GM21619 (cell line): ENCODE results near the gene PHYKPL.
"Not testable (repeated sequence)": the region's sequence is repeated elsewhere in the genome, so short reads cannot be mapped to it uniquely, and the experiment has no call there.

ENCODE experiments used
- ATAC-seq: cut with Tn5 transposase; IDR thresholded peaks from one replicate; pipeline ENCODE4 v1.9.1; 2021; ENCODE audit not compliant: unreplicated experiment

PHYKPL gene

GRCh38 chr5:178240341-178240741 lies 7.7 kb upstream of the PHYKPL start:
- no peak for ATAC-seq

- ATAC-seq = not testable (repeated sequence)
Observed at GRCh38 chr5:178239626-178240301, 7.2 kb upstream of the PHYKPL start.

DNA sequence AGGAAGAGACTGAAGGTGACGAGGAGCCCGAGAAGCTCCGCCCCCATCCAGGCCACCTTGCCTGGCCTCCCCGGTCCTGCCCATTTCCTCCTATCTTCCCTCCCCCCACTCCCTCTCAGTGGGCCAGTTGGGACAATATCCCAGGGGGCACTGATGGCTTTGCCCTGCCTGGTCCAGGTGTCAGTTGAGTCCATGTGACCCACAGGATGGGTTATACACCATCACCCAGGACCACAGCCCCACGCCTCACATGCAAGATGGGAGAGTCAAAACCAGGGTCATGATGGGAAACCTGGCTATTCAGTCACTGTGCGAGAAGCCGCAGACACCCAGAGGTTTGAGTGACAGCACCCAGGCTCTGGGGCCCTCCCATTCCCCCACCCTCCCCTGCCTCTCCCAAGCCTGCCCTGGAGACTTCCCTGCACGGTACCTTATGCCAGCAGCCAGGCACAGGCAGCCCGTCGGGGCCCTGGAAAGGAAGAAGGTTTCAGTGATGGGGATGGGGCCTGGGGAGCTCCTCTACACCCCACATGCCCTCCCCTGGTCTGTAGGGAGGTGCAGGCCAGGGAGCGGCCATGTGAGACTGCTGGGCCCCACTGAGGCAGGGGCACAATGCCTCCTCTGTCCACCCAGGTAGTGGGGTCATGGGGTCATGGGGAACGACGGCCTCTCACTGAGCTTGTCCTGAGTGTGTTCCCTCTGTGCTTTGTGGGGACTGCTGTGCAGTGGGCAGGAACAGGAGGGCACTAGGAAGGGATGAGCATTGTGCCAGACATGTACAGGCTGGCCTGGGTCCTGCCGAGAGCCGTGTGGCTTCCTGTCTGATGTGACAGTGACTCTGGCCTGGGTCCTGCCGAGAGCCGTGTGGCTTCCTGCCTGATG lies 6.3 kb upstream of the PHYKPL start:
- no peak for ATAC-seq

GRCh38 chr5:178238313-178238635 lies 5.7 kb upstream of the PHYKPL start:
- ATAC-seq = no peak

DNA sequence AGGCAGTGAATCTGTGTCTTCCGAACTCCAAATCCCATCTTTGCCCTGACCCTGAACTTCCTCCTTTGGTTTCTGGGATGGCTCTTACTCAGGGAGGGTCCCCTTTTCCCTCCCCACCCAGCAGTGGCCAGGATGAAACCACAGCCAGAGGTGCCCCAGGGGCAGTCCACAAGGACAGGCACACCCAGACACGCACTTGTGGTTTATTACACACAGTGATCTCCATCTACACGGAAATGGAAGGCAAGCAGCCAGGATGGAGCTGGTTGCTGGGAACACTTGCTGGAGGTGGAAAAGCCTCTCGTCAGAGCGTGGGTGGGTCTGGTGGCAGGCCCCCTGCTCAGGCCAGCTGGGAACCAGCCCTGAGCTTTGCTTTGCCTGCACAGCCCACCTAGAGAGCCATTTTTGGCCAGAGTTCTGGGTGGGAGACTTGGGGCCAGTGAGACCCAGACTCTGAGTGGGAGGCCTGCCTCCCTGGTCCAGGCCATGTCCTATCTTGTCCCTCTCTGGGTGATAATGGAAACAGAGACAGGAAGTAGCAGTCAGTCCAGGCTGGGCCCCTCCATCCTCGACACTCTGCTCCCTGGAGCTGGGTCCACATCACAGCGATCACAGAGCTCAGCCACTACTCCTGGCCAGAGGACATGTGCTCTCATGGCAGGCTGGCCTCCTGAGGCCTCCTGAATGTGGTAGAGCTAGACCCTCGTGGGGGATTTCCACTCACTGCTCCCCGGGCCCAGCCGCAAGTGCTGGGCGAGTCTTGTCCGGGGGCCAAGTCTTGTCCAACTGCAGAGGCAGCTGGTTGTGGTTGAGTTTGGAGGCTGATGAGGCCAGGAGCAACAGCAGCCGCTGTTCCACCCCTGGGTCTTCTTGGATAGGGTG lies 5.1 kb upstream of the PHYKPL start:
- ATAC-seq = no peak

DNA sequence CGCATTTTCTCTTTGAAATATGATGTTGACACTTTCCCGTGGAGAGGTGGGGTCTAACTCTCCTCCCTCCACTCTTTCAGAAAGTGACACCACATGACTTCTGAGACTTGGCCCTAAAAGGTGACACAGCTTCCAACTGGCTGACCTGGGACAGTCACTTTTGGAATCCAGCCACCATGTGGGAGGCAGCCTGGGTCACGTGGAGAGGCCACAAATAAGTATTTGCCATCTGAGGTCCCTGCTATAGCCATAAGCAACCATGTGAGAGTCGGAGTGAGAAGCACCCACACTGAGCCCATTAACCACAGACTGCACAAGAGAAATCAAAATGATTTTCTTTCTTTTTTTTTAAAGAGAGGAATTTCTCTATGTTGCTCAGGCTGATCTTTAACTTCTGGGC lies 4.1 kb upstream of the PHYKPL start:
- ATAC-seq = no peak

- ATAC-seq = no peak
Observed at GRCh38 chr5:178236126-178236525, 3.5 kb upstream of the PHYKPL start.

GRCh38 chr5:178235588-178235974 lies 3.0 kb upstream of the PHYKPL start:
- no peak for ATAC-seq

DNA sequence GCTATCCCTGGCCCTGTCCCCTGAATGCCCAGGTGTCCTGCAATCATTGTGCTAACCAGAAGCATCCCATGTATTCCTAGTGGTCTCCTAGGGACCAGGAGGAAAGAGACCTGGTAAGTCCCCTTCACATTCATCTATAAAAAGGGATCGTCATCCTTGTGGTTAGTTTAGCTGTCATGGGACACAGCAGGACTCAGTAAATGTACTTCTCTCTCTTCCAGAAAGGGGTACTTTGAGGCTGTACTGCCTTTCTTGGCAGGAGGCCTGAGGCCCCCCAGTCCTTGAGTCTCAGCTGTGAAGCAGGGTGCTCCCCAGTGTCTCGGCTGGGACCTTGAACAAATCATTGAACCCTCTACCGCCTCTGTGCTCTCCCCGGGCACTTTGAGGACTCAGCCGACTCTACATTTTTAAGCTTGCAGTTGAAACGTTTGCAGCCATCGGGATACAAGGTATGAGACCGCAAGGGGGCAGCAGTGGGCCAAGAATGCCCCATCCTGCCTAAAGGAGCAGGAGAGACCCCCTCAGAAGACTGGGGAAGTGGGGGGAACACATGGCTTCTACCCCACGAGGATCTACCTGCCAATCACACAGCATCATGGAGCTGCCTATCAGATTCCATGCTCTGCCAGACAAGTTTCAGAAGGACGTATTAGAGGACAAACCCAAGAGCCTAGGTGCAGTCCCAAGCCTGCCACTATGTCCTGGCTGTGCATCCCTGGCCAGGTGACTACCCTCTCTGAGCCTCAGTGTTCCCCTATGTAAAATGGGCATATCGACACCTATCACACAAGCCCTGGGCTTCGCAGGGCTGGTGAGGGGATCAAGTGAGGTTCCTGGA lies 2.4 kb upstream of the PHYKPL start:
- no peak for ATAC-seq

DNA sequence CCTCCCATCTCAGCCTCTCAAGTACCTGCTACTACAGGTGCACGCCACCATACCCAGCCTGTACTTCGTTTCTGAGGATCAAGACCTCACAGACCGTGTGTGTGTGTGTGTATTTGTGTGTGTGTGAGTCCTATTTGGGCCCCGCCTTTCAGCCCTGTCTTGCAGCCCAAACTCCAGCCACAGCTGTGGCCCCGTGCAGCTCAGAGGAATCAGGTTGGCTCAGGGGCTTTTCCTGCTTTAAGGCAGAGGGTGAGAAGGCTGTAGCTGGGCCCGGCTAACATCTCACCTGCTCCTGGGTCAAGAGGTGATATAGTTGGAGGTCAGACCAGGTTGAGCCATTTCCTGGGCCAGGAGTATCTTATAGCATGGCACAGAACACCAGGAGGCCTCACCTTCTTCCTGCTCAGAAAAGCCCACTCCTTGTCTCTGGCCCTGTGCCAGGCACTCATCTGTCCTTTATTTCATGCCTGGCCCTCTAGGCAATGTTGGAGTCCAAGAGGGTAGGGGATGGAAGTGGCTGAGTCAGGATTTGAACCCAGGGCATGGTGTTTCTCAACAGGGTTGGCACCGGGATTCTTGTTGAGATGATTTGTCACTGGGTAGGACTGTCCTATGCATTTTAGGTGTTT lies 1.6 kb upstream of the PHYKPL start:
- no peak for ATAC-seq

DNA sequence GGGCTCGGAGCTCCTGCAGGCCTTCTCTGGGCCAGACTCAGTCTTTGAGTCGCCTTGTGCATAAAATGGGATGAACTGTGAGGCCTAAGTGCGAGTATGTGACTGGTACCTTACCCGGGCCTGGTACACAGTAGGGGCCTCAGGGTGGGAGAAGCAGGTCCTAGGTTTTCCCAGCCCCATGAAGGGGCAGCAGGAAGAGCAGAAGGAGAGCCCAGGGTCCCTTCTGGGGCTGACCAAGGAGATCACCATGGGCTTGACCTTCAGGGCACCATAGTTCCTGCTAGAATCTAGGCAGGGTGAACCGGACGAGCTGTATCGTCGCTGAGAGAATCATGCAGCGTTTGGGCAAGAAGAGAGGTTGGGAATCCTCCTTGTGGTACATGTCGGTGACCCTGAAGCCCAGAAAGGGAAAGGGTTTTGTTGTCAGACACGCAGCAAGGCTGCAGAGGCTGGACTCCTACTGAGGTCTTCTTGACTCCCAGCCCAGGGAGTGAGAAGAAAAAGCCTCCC lies 373 bp upstream of the PHYKPL start:
- peak; percentile 19 for ATAC-seq

DNA sequence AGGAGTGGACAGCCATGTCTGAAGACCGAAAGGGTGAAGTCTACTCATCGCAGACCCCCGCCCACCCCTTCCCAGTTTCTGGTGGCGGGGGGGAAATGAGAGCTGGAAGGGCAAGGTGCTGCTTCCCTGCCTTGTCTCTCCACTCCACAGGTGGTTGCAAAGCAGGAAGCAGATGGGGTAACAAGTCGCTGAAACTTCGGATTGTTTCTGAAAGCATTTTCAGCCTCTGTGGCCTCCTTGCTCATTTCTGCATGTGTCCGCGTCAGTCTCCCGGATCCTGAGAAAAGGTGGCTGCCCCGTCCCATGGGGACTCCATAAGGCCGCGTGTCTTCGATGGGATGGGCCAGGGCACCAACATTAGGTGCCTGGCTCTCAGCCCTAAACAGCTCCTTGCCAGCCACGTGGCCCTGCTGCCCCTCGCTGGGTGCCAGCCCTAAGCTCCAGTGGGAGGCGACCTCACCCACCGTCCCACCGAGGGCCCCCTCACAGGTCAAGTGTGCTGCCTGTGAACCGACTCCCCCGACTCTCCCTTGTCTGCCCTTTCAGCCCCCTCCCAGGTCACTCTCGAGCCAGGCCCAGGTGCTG lies 971 bp downstream of the PHYKPL start:
- ATAC-seq = peak; percentile 9

DNA sequence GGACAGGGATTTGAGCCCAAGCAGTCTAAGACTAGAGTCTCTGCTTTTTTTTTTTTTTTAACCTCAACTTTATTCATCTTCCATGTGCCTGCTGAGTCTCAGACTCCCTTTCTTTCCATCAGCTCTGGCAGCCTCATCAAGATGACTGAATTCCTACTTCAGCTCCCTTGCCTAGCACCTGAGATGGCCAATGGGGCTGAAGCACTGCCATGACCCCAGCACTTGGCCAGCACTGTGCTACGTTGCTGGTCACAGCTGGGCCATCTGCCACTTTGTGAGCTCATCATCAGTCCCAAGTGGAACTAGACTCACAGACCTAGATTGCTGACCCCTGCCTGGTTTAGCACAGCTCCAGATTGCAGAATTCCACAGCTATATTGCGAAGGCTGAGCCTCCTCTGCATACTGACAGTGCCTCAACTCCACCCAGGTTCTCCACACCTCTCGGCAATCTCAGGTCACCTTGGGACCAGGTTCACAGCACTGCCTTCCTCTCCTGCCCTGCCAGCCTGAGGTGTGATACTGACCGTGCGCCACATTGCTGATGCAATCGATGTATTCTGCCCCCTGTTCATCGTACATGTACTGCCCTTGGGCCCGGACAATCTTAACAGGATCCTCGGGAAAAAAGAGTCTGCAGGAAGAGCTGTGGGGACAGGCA lies 1.6 kb downstream of the PHYKPL start:
- no peak for ATAC-seq

DNA sequence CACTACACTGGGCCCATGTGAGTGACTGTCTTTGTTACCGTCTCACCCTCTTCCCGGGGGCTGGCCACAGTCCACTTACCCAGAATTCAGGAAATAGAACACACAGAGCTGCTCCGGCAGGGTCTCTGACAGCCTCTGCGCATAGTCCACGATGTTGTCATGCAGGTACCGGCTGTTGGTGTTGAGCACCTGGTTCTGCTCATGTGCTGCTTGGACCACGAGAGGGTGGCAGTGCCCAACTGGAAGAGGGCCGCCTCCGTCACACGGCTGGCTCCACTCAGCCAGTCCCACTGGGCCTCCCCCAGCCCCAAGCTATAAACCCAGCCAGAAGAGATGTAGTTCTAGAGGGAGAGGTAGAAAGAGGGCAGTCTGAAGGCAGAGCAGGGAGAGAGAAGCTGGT lies 2.7 kb downstream of the PHYKPL start:
- ATAC-seq = no peak

- ATAC-seq = not testable (repeated sequence)
Observed at GRCh38 chr5:178229111-178229510, 3.5 kb downstream of the PHYKPL start.

DNA sequence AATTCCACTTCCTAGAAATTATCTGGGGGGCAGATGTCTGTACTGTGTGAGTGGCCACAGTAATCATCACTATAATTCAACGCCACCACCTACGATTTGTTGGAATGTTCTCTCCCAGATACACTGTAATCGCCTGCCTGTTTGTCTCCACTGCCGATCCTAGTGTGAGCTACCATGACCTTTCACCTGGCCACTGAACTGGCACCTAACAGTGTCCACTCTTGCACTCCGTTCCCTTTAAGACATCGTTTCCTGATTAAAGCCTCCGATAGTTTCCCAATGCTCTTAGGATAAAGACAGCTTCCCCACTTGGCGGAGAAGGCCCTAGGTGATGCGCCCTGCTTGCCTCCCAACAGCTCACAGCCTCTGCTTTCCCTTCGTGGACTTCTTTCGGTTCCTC lies 4.0 kb downstream of the PHYKPL start:
- no peak for ATAC-seq

- ATAC-seq = no peak
Observed at GRCh38 chr5:178227929-178228328, 4.7 kb downstream of the PHYKPL start.

DNA sequence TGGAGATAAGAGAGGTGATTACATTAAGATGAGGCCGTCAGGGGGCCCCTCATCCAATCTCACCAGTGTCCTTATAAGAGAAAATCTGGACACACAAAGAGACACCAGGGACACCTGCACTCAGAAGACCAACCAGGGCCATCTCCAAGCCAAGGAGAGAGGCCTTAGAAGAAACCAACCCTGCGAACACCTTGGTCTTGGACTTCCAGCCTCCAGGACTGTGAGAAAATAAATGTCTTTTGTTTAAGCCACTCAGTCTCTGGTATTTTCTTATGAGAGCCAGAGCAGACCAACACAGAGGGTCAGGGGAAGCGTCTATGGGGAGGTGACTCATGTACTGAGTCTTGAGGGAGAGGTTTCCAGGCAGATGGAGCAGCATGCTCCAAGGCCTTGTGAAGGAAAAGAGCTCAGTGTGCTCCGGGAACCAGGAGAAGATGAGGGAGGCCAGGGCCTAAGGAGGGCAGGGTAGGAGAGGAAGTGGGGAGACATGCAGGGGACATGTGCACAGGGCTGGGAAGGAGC lies 5.4 kb downstream of the PHYKPL start:
- no peak for ATAC-seq

GRCh38 chr5:178225174-178225573 lies 7.4 kb downstream of the PHYKPL start:
- ATAC-seq = no peak
